GM12878 (cell line): Measurements from ENCODE around the gene PCYT1B. TPM values are rescaled to one million over a fixed set of nuclear protein-coding genes. Genes with fewer than 3 reads are reported as not detected.

Experiments
- ATAC-seq: fragments of 200-7000 bp; cut with Tn5 transposase; 3 replicates; pipeline ENCODE4 v1.9.1; 2020; ENCODE audit warnings: mild to moderate bottlenecking, moderate library complexity
- BruUV-seq: library from RNA; stranded (reverse); fragments of 400-500 nt; replicated peaks from 2 replicates; lab custom pipeline; 2021; lab: Mats Ljungman, UMichigan
- CTCF ChIA-PET: fragments of 300-600 bp; sonication (Branson Sonifier 250); formaldehyde crosslinking; extraction: SDS; loops from one replicate; lab custom pipeline; 2021; ENCODE audit warnings: inconsistent platforms; lab: Yijun Ruan, JAX
- POLR2A ChIA-PET: fragments of 350-600 bp; formaldehyde crosslinking; extraction: SDS; loops from one replicate; lab custom pipeline; 2021; ENCODE audit warnings: inconsistent platforms; lab: Charles Lee
- RAD21 ChIA-PET: fragments of 300-600 bp; sonication (Branson Sonifier 250); formaldehyde crosslinking; loops from one replicate; lab custom pipeline; 2023; ENCODE audit warnings: antibody characterized with exemption; ENCODE audit not compliant: unreplicated experiment; lab: Charles Lee
- SMC1A ChIA-PET: fragments of 300-600 bp; sonication (Branson Sonifier 250); formaldehyde crosslinking; loops from one replicate; lab custom pipeline; 2023; ENCODE audit not compliant: unreplicated experiment, uncharacterized antibody; lab: Charles Lee
- DNase-seq: peaks from one replicate; pipeline ENCODE4 v3.0.0-alpha.2; 2011; ENCODE audit warnings: low read depth, low spot score
- FAIRE-seq: peaks from 3 replicates; lab custom pipeline; 2011; peaks lifted over from hg19 to GRCh38; lab: Jason Lieb, UNC
- H2AFZ ChIP-seq: 2 replicates; pipeline ENCODE4 v1.6.0; 2011; ENCODE audit warnings: low read depth, low read length, control low read depth; ENCODE audit not compliant: control insufficient read depth
- H3K27ac ChIP-seq: 2 replicates; pipeline ENCODE4 v1.5.1; 2011; ENCODE audit warnings: control low read depth; ENCODE audit not compliant: control insufficient read depth, insufficient read depth
- H3K27me3 ChIP-seq, 2 experiments: replicated peaks in 1 of 2; 2 replicates each; pipeline versions ENCODE4 v1.6.0 to v1.6.1; 2011; ENCODE audit warnings: low read length in 1 of 2; ENCODE audit not compliant: control insufficient read depth in 2 of 2, insufficient read depth in 2 of 2
- H3K36me3 ChIP-seq, 2 experiments: 2 replicates each; pipeline ENCODE4 v1.5.1; 2011; ENCODE audit warnings: low read length in 1 of 2; ENCODE audit not compliant: control insufficient read depth in 2 of 2, insufficient read depth in 2 of 2
- H3K4me1 ChIP-seq: 2 replicates; pipeline ENCODE4 v1.6.1; 2011; ENCODE audit warnings: mild to moderate bottlenecking, low read length, moderate library complexity, mixed read lengths; ENCODE audit not compliant: control insufficient read depth, insufficient read depth
- H3K4me2 ChIP-seq: 2 replicates; pipeline ENCODE4 v1.6.0; 2011; ENCODE audit warnings: control low read depth; ENCODE audit not compliant: control insufficient read depth, insufficient read depth
- H3K4me3 ChIP-seq: fragments of 200-600 bp; sonication (generic); 2 replicates; pipeline ENCODE4 v1.5.1; 2016
- H3K79me2 ChIP-seq: 2 replicates; pipeline ENCODE4 v1.6.0; 2011; ENCODE audit warnings: low read length; ENCODE audit not compliant: control insufficient read depth, insufficient read depth
- H3K9ac ChIP-seq: 2 replicates; pipeline ENCODE4 v1.8.0; 2011; ENCODE audit warnings: low read length, control low read depth, mixed read lengths; ENCODE audit not compliant: control insufficient read depth, insufficient read depth
- H3K9me3 ChIP-seq: replicated peaks from 3 replicates; pipeline ENCODE4 v1.5.1; 2011; ENCODE audit warnings: mild to moderate bottlenecking, low read length; ENCODE audit not compliant: control insufficient read depth, insufficient read depth
- H4K20me1 ChIP-seq: 2 replicates; pipeline ENCODE4 v1.6.0; 2011; ENCODE audit not compliant: control insufficient read depth, insufficient read depth
- BCLAF1 ChIP-seq: fragments of 450-650 bp; IDR thresholded peaks from 2 replicates; pipeline ENCODE4 v1.6.1; 2017; ENCODE audit warnings: antibody characterized with exemption, mild to moderate bottlenecking, moderate library complexity
- EGR1 ChIP-seq, 2 experiments: IDR thresholded peaks; 1 replicate in 1 of 2; 2 replicates in 1 of 2; pipeline ENCODE4 v1.6.1; 2011 to 2012; ENCODE audit warnings: low read depth in 2 of 2, low read length in 2 of 2, borderline replicate concordance in 1 of 2, mild to moderate bottlenecking in 1 of 2, moderate library complexity in 1 of 2
- FOS ChIP-seq: IDR thresholded peaks from 3 replicates; pipeline ENCODE4 v1.6.1; 2011; ENCODE audit warnings: borderline replicate concordance; ENCODE audit not compliant: insufficient read length; ENCODE audit errors: extremely low read depth
- HSF1 ChIP-seq: fragments of 150-350 bp; IDR thresholded peaks from 2 replicates; pipeline ENCODE4 v1.6.1; 2014; ENCODE audit warnings: mild to moderate bottlenecking, low read depth, low read length
- IKZF2 ChIP-seq, 2 experiments: fragments of 450-650 bp; IDR thresholded peaks; 2 replicates each; pipeline ENCODE4 v1.6.1; 2017; ENCODE audit warnings: mild to moderate bottlenecking in 2 of 2, moderate library complexity in 2 of 2
- KAT2A ChIP-seq: conservative IDR thresholded peaks from 2 replicates; pipeline ENCODE4 v1.6.1; 2011; ENCODE audit warnings: low read depth, low read length; ENCODE audit not compliant: control insufficient read depth
- MYC ChIP-seq: IDR thresholded peaks from 2 replicates; pipeline ENCODE4 v1.6.1; 2011; ENCODE audit warnings: mild to moderate bottlenecking, low read length, moderate library complexity, inconsistent platforms; ENCODE audit not compliant: insufficient read depth, insufficient replicate concordance, insufficient read length, severe bottlenecking
- PAX5 ChIP-seq: IDR thresholded peaks from 2 replicates; pipeline ENCODE4 v1.6.1; 2011; ENCODE audit warnings: low read depth, low read length, borderline replicate concordance
- PKNOX1 ChIP-seq: fragments of 450-650 bp; IDR thresholded peaks from 2 replicates; pipeline ENCODE4 v1.6.1; 2016; ENCODE audit warnings: mild to moderate bottlenecking
- POLR2A ChIP-seq: IDR thresholded peaks from 2 replicates; pipeline ENCODE4 v1.6.1; 2011; ENCODE audit warnings: low read depth, mild to moderate bottlenecking, low read length
- PRDM15 ChIP-seq: fragments of 450-650 bp; formaldehyde crosslinking; IDR thresholded peaks from 2 replicates; pipeline ENCODE4 v1.4.0; 2020; ENCODE audit warnings: mild to moderate bottlenecking, moderate library complexity
- SMAD1 ChIP-seq: fragments of 450-650 bp; IDR thresholded peaks from 2 replicates; pipeline ENCODE4 v1.6.1; 2018; ENCODE audit warnings: mild to moderate bottlenecking, low read depth; ENCODE audit not compliant: partially characterized antibody
- SPI1 ChIP-seq: IDR thresholded peaks from 2 replicates; pipeline ENCODE4 v1.6.1; 2011; ENCODE audit warnings: low read depth, mild to moderate bottlenecking, low read length, moderate library complexity, borderline replicate concordance; ENCODE audit not compliant: insufficient read depth
- in situ Hi-C: fragments of 300-500 bp; cut with MboI; formaldehyde crosslinking; loops from 9 replicates; pipeline ENCODE4 v1.14.3; 2018; ENCODE audit warnings: mixed read lengths
- intact Hi-C: fragments of 100-400 bp; cut with micrococcal nuclease; formaldehyde crosslinking; loops from one replicate; pipeline ENCODE4 v1.14.2; 2022; ENCODE audit not compliant: unreplicated experiment
- polyA plus RNA-seq, 11 experiments: library from polyadenylated mRNA; depleted of rRNA in 4 of 11; unstranded in 6 of 11; stranded (reverse) in 5 of 11; fragments of >200 nt; fragmentation: Nextera tagmentation in 4 of 11; fragmentation: Illumina TruSeq in 1 of 11; extraction: Ambion mirVana in 4 of 11; extraction: Trizol in 1 of 11; gene quantifications; 1 replicate in 1 of 11; 2 replicates in 10 of 11; pipeline versions ENCODE4 v1.2.1 to v1.2.3, GENCODE V29; 2011 to 2016; ENCODE audit warnings: inconsistent platforms in 2 of 11, missing spikeins in 2 of 11, low read depth in 1 of 11
- total RNA-seq, 4 experiments: library from RNA; depleted of rRNA in 3 of 4; stranded (reverse); fragments of >200 nt in 3 of 4; fragmentation: Illumina TruSeq in 1 of 4; extraction: Trizol in 1 of 4; gene quantifications; 2 replicates each; pipeline versions ENCODE4 v1.2.1 to v1.2.3, GENCODE V29; 2013 to 2021

Gene PCYT1B
- total and polyA plus RNA-seq, 10 of the 15 experiments (the other 5 are each of a cell fraction or from before 2014, with no cell fraction given) = 0.10 TPM; not detected in 9

- no peak overlapping the region for H3K27ac ChIP-seq
- no peak overlapping the region for H3K9ac ChIP-seq
- H3K4me3 ChIP-seq = no peak overlapping the region
- no peaks in the 10 kb centered on the region for H4K20me1 ChIP-seq
- no peaks in the 10 kb centered on the region; a peak in 1 of 4 replicates for H3K36me3 ChIP-seq
- no peaks in the 10 kb centered on the region for H3K79me2 ChIP-seq
- CTCF ChIA-PET = interaction anchor here (1.1 to 1.3 kb wide), 2 partner anchors 25 to 31 kb away, joined by 3 read pairs; no protein-coding TSS in a partner anchor
- no peak overlapping the region for H2AFZ ChIP-seq
- BruUV-seq = no TSS peak
- POLR2A ChIA-PET = interaction anchor here (0.5 to 1.3 kb wide), 3 partner anchors 14 to 71 kb away, joined by 3 to 4 read pairs (median 4); no protein-coding TSS in a partner anchor
- no peak overlapping the region for H3K4me2 ChIP-seq
- H3K9me3 ChIP-seq = no peaks in the 10 kb centered on the region
- intact Hi-C loops (no loop called here), in situ Hi-C loops (no loop called here)
- no peak for DNase-seq
- H3K4me1 ChIP-seq = no peaks in the 10 kb centered on the region
- no peak for FAIRE-seq
- RAD21 ChIA-PET = no interaction called here
- no peaks in the 10 kb centered on the region for H3K27me3 ChIP-seq
- ATAC-seq = no peak
- SMC1A ChIA-PET = no interaction called here
- TF ChIP-seq PRDM15 (no peak), PAX5 (no peak), BCLAF1 (no peak), KAT2A (no peak), POLR2A (no peak), SPI1 (no peak), HSF1 (no peak), FOS (no peak), IKZF2 (IDR thresholded peaks at IDR 0.05) (no peak), PKNOX1 (no peak), EGR1 (IDR thresholded peaks at IDR 0.05; ENCODE audit: borderline replicate concordance in 1 of 2, low read depth in 2 of 2, low read length in 2 of 2) (no peak), MYC (no peak), SMAD1 (no peak)
These were observed 110.6 kb downstream of the PCYT1B start for GRCh38 chrX:24536551-24536950.
